K562 (cell line): ENCODE data around the gene TEPSIN.

ENCODE experiments used
- BRD9 ChIP-seq: fragments of 450-650 bp; IDR thresholded peaks from 2 replicates; pipeline ENCODE4 v1.6.1; 2018; ENCODE audit warnings: low read depth; ENCODE audit not compliant: partially characterized antibody
- CEBPB ChIP-seq: fragments of 450-650 bp; IDR thresholded peaks from 2 replicates; pipeline ENCODE4 v1.6.1; 2016; ENCODE audit warnings: missing genetic modification characterization, missing compliant biosample characterization
- CHD2 ChIP-seq: IDR thresholded peaks from 2 replicates; pipeline ENCODE4 v1.6.1; 2011; ENCODE audit warnings: low read depth, low read length
- CHD4 ChIP-seq: fragments of 200-600 bp; sonication (generic); IDR thresholded peaks from 3 replicates; pipeline ENCODE4 v1.6.1; 2012; ENCODE audit warnings: low read depth, mild to moderate bottlenecking, mixed read lengths, low read length, inconsistent platforms; ENCODE audit not compliant: insufficient read depth, insufficient replicate concordance, poor library complexity, severe bottlenecking
- GTF2F1 ChIP-seq: IDR thresholded peaks from 2 replicates; pipeline ENCODE4 v1.6.1; 2011; ENCODE audit warnings: low read depth, low read length, improper control_type of control experiment
- MXI1 ChIP-seq: IDR thresholded peaks from 2 replicates; pipeline ENCODE4 v1.6.1; 2011; ENCODE audit warnings: low read depth, mild to moderate bottlenecking, improper control_type of control experiment, low read length
- POLR2AphosphoS2 ChIP-seq: IDR thresholded peaks from 2 replicates; pipeline ENCODE4 v1.6.1; 2012; ENCODE audit warnings: low read length, improper control_type of control experiment
- RFX5 ChIP-seq: IDR thresholded peaks from 2 replicates; pipeline ENCODE4 v1.6.1; 2011; ENCODE audit warnings: low read depth, mild to moderate bottlenecking, improper control_type of control experiment, low read length
- SOX6 ChIP-seq: fragments of 450-650 bp; IDR thresholded peaks from 2 replicates; pipeline ENCODE4 v1.6.1; 2014; ENCODE audit warnings: mild to moderate bottlenecking
- TCF7L2 ChIP-seq: fragments of 150-350 bp; IDR thresholded peaks from 2 replicates; pipeline ENCODE4 v1.6.1; 2016; ENCODE audit warnings: low read depth, mild to moderate bottlenecking, low read length, moderate library complexity
- ZBTB1 ChIP-seq: sonication (generic); formaldehyde crosslinking; IDR thresholded peaks from 2 replicates; pipeline ENCODE4 v1.8.1; 2023; ENCODE audit warnings: missing genetic modification reagents, low read depth, mild to moderate bottlenecking, borderline replicate concordance
- TF ChIP-seq, protein P1 (sequence below), 3 experiments: IDR thresholded peaks in 2 of 3; conservative IDR thresholded peaks in 1 of 3; 2 replicates each; pipeline ENCODE4 v1.5.1; 2011 to 2012; ENCODE audit warnings: low read length in 3 of 3, mild to moderate bottlenecking in 3 of 3, control low read depth in 2 of 3, improper control_type of control experiment in 1 of 3, inconsistent platforms in 1 of 3, low read depth in 1 of 3, mixed read lengths in 1 of 3, moderate library complexity in 1 of 3; ENCODE audit not compliant: insufficient read depth in 2 of 3
- TF ChIP-seq, protein P2 (sequence below): sonication (generic); formaldehyde crosslinking; IDR thresholded peaks from 2 replicates; pipeline ENCODE4 v1.8.1; 2023; ENCODE audit warnings: mild to moderate bottlenecking, missing genetic modification reagents

DNA sequence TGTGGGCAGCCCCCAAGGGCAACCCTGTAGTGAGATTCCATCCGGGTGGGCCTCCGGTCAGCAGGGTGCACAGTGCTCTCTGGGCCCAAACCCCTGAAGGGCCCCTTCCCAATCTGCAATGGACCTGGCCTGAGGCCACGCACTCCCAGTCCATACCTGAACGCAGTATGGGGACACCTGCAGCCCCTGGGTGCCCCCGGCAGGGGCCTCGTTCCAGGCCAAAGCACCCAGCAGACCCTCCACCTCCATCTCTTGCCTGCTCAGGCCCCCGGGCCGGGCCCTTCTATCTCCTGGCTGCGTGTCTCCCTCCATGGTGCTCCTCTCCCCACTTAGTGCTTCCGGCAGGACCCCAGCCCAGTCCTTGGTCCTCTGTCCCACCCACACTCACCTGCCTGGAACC is 55.5 kb downstream of the TEPSIN start:
- TF ChIP-seq BRD9 (no peak), MXI1 (no peak), POLR2AphosphoS2 (no peak), ZBTB1 (CRISPR knock-in tag) (no peak), SOX6 (no peak), GTF2F1 (no peak), TCF7L2 (no peak), RFX5 (no peak), CHD4 (no peak), CEBPB (tag) (no peak), CHD2 (no peak)
- TF ChIP-seq, protein P1, sequence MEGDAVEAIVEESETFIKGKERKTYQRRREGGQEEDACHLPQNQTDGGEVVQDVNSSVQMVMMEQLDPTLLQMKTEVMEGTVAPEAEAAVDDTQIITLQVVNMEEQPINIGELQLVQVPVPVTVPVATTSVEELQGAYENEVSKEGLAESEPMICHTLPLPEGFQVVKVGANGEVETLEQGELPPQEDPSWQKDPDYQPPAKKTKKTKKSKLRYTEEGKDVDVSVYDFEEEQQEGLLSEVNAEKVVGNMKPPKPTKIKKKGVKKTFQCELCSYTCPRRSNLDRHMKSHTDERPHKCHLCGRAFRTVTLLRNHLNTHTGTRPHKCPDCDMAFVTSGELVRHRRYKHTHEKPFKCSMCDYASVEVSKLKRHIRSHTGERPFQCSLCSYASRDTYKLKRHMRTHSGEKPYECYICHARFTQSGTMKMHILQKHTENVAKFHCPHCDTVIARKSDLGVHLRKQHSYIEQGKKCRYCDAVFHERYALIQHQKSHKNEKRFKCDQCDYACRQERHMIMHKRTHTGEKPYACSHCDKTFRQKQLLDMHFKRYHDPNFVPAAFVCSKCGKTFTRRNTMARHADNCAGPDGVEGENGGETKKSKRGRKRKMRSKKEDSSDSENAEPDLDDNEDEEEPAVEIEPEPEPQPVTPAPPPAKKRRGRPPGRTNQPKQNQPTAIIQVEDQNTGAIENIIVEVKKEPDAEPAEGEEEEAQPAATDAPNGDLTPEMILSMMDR (IDR thresholded peaks at IDR 0.05 in 2 of 3, conservative IDR thresholded peaks at IDR 0.05 in 1 of 3; ENCODE audit: insufficient read depth in 2 of 3, low read depth in 1 of 3, low read length in 3 of 3), result no peak
- TF ChIP-seq, protein P2, sequence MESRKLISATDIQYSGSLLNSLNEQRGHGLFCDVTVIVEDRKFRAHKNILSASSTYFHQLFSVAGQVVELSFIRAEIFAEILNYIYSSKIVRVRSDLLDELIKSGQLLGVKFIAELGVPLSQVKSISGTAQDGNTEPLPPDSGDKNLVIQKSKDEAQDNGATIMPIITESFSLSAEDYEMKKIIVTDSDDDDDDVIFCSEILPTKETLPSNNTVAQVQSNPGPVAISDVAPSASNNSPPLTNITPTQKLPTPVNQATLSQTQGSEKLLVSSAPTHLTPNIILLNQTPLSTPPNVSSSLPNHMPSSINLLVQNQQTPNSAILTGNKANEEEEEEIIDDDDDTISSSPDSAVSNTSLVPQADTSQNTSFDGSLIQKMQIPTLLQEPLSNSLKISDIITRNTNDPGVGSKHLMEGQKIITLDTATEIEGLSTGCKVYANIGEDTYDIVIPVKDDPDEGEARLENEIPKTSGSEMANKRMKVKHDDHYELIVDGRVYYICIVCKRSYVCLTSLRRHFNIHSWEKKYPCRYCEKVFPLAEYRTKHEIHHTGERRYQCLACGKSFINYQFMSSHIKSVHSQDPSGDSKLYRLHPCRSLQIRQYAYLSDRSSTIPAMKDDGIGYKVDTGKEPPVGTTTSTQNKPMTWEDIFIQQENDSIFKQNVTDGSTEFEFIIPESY, result no peak
